Neural progenitor cell (in vitro differentiated cells): ENCODE measurements around the gene FMNL2.

Source experiments
- EZH2 ChIP-seq: fragments of 200-600 bp; sonication (generic); IDR thresholded peaks from 2 replicates; pipeline ENCODE4 v1.6.1; 2017; ENCODE audit warnings: antibody characterized with exemption, mild to moderate bottlenecking, moderate library complexity
- EZH2phosphoT487 ChIP-seq: fragments of 200-600 bp; sonication (generic); IDR thresholded peaks from 2 replicates; pipeline ENCODE4 v1.6.1; 2017; ENCODE audit warnings: antibody characterized with exemption
- TF ChIP-seq, protein P1 (sequence below): fragments of 200-600 bp; sonication (generic); IDR thresholded peaks from 2 replicates; pipeline ENCODE4 v1.5.1; 2017; ENCODE audit warnings: antibody characterized with exemption, mild to moderate bottlenecking

DNA sequence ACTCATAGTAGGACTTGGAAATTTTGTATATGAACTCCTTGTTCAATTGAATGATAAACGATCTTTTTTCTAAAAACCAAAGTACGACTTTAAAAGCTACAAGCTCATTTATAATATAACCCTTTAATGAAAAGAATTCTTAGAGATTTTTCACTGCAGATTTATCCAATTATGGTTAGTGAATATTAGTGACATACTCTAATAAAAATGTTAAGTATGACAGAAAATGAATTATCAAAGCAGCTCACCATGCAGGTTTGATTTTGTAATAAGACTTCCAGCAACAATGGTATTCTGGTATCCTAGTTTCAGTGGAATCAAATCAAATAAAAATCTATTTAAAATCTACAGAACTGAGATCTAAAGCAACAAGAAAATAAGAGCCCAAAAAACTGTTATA, 343.8 kb downstream of the FMNL2 start:
- TF ChIP-seq, protein P1, sequence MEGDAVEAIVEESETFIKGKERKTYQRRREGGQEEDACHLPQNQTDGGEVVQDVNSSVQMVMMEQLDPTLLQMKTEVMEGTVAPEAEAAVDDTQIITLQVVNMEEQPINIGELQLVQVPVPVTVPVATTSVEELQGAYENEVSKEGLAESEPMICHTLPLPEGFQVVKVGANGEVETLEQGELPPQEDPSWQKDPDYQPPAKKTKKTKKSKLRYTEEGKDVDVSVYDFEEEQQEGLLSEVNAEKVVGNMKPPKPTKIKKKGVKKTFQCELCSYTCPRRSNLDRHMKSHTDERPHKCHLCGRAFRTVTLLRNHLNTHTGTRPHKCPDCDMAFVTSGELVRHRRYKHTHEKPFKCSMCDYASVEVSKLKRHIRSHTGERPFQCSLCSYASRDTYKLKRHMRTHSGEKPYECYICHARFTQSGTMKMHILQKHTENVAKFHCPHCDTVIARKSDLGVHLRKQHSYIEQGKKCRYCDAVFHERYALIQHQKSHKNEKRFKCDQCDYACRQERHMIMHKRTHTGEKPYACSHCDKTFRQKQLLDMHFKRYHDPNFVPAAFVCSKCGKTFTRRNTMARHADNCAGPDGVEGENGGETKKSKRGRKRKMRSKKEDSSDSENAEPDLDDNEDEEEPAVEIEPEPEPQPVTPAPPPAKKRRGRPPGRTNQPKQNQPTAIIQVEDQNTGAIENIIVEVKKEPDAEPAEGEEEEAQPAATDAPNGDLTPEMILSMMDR, result no peak
- TF ChIP-seq EZH2 (no peak), EZH2phosphoT487 (no peak)
